ENCODE data around the gene MBD5.

DNA sequence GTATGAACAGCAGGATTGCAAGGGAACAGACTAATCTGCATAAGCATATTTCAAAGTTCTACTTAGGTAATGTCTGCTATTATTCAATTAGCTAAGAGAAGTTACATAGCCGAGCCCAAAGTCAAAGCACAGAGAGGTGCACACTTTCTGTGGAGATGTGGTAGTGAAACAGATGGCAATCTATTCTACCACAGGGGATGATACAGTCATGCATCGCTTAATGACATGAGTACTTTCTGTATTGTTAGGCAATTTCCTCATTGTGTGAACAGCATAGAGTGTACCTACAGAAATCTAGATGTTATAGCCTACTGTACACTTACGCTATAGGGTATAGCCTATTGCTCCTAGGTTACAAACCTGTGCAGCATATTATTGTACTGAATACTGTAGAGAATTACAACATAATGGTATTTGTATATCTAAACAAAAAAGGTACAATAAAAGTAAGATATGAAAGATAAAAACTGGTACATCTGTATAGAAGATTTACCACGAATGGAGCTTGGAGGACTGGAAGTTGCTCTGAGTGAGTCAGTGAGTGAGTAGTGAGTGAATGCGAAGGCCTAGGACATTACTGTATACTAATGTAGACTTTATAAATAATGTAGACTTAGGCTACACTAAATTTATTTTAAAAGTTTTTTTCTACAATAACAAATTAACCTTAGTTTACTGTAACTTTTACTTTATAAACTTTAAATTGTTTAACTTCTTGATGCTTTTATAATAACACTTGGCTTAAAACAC lies 197.6 kb downstream of the MBD5 start:
- TF ChIP-seq ZNF274 (IDR thresholded peaks at IDR 0.05; ENCODE audit: low read depth, low read length) (no peak), YY1 (IDR thresholded peaks at IDR 0.05; ENCODE audit: insufficient read depth, insufficient read length) (no peak)

Data from NT2/D1 (cell line).